ENCODE results near the gene GPX7.
A peak's percentile ranks its signal among the peaks of the same experiment; 100 is the strongest.

Gene GPX7

GRCh38 chr1:52629325-52629643 is 27.1 kb downstream of the GPX7 start:
- DNase-seq (ENCODE audit: low spot score) = peak; percentile 61

- no peak for DNase-seq (ENCODE audit: low spot score)
These were observed 27.5 kb downstream of the GPX7 start for GRCh38 chr1:52629667-52630066.

GRCh38 chr1:52631759-52632331 is 29.7 kb downstream of the GPX7 start:
- DNase-seq (ENCODE audit: low spot score) = no peak

- peak; percentile 76 for DNase-seq (ENCODE audit: low spot score)
These were observed 30.6 kb downstream of the GPX7 start, which contains the start of gene SHISAL2A for GRCh38 chr1:52632732-52633290. TSS of gene SHISAL2A (plus strand) at chr1:52633168. CDS start at chr1:52633494, 326 bp downstream.

GRCh38 chr1:52633291-52633754 is 31.2 kb downstream of the GPX7 start:
- DNase-seq (ENCODE audit: low spot score) = no peak

GRCh38 chr1:52634111-52634510 is 31.9 kb downstream of the GPX7 start:
- no peak for DNase-seq (ENCODE audit: low spot score)

GRCh38 chr1:52635321-52636089 is 33.3 kb downstream of the GPX7 start:
- no peak for DNase-seq (ENCODE audit: low spot score)

- no peak for DNase-seq (ENCODE audit: low spot score)
These were observed 34.8 kb downstream of the GPX7 start for GRCh38 chr1:52636721-52637695.

- no peak for DNase-seq (ENCODE audit: low spot score)
These were observed 35.8 kb downstream of the GPX7 start for GRCh38 chr1:52637946-52638345.

- no peak for DNase-seq (ENCODE audit: low spot score)
These were observed 38.5 kb downstream of the GPX7 start for GRCh38 chr1:52640697-52641096.

GRCh38 chr1:52641307-52641706 is 39.1 kb downstream of the GPX7 start:
- DNase-seq (ENCODE audit: low spot score) = no peak

- DNase-seq (ENCODE audit: low spot score) = no peak
These were observed 43.1 kb downstream of the GPX7 start for GRCh38 chr1:52645261-52645660.

GRCh38 chr1:52651904-52652303 is 49.7 kb downstream of the GPX7 start:
- no peak for DNase-seq (ENCODE audit: low spot score)

- DNase-seq (ENCODE audit: low spot score) = no peak
These were observed 51.2 kb downstream of the GPX7 start for GRCh38 chr1:52653207-52653849.

- no peak for DNase-seq (ENCODE audit: low spot score)
These were observed 51.9 kb downstream of the GPX7 start for GRCh38 chr1:52654063-52654462.

GRCh38 chr1:52657702-52658101 is 55.5 kb downstream of the GPX7 start:
- no peak for DNase-seq (ENCODE audit: low spot score)

Measured in iPS-NIHi11 (cell line).